H1 (cell line): ENCODE data around the gene RNF41. TPM values are rescaled to one million over a fixed set of nuclear protein-coding genes. Genes with fewer than 3 reads are reported as not detected.

Experiments used
- polyA plus RNA-seq, 7 experiments: library from polyadenylated mRNA; depleted of rRNA in 3 of 7; stranded (reverse) in 5 of 7; unstranded in 2 of 7; fragments of >200 nt in 5 of 7; fragments of 200-250 nt in 2 of 7; gene quantifications; 1 replicate in 5 of 7; 2 replicates in 1 of 7; 4 replicates in 1 of 7; pipeline versions ENCODE4 v1.2.1 to v1.2.3, GENCODE V29; 2011 to 2013; ENCODE audit warnings: missing spikeins in 2 of 7, mixed read lengths in 2 of 7
- total RNA-seq: library from RNA; stranded (reverse); fragmentation: NEBNext Ultra II Directional; extraction: Animal tissue kit (Norgen Biotek cat#: 25700); gene quantifications from 2 replicates; pipeline ENCODE4 v1.2.1, GENCODE V29; 2021
- TF ChIP-seq, protein P1 (sequence below): fragments of 300-600 bp; sonication (generic); IDR thresholded peaks from 2 replicates; pipeline ENCODE4 v1.7.1; 2012; ENCODE audit warnings: low read length, moderate library complexity, mild to moderate bottlenecking, inconsistent platforms; ENCODE audit not compliant: insufficient replicate concordance

The RNF41 gene
- total and polyA plus RNA-seq, 2 of the 8 experiments (the other 6 are each of a cell fraction or from before 2014, with no cell fraction given), result 55.5 to 98.6 TPM

DNA sequence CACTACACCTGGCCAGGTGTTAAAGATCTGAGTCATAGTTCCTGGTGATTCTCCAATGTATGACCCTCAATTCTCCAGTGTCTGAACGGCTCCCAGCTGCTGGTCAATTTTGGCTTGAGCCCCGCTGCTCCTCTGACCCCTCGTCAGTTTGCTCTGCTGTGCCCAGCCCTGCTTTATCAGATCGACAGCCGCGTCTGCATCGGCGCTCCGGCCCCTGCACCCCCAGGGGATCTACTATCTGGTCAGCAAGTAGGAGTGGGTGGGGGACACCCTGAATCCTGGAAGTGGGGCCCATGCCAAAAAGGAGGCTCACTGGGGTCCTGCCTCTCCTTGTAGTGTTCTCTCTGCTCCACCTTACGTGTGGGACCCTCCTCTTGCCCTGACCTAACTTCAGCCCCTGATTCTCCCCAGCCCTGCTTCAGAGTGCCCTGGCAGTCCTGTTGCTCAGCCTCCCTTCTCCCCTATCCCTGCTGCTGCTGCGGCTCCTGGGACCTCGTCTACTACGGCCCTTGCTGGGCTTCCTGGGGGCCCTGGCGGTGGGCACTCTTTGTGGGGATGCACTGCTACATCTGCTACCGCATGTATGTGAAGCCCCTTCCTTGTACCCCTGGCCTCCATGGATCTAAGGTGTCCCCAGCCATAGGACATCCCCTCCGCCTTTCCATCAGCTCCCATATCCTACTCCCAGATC is 13.2 kb upstream of the RNF41 start (continued):
- TF ChIP-seq, protein P1, sequence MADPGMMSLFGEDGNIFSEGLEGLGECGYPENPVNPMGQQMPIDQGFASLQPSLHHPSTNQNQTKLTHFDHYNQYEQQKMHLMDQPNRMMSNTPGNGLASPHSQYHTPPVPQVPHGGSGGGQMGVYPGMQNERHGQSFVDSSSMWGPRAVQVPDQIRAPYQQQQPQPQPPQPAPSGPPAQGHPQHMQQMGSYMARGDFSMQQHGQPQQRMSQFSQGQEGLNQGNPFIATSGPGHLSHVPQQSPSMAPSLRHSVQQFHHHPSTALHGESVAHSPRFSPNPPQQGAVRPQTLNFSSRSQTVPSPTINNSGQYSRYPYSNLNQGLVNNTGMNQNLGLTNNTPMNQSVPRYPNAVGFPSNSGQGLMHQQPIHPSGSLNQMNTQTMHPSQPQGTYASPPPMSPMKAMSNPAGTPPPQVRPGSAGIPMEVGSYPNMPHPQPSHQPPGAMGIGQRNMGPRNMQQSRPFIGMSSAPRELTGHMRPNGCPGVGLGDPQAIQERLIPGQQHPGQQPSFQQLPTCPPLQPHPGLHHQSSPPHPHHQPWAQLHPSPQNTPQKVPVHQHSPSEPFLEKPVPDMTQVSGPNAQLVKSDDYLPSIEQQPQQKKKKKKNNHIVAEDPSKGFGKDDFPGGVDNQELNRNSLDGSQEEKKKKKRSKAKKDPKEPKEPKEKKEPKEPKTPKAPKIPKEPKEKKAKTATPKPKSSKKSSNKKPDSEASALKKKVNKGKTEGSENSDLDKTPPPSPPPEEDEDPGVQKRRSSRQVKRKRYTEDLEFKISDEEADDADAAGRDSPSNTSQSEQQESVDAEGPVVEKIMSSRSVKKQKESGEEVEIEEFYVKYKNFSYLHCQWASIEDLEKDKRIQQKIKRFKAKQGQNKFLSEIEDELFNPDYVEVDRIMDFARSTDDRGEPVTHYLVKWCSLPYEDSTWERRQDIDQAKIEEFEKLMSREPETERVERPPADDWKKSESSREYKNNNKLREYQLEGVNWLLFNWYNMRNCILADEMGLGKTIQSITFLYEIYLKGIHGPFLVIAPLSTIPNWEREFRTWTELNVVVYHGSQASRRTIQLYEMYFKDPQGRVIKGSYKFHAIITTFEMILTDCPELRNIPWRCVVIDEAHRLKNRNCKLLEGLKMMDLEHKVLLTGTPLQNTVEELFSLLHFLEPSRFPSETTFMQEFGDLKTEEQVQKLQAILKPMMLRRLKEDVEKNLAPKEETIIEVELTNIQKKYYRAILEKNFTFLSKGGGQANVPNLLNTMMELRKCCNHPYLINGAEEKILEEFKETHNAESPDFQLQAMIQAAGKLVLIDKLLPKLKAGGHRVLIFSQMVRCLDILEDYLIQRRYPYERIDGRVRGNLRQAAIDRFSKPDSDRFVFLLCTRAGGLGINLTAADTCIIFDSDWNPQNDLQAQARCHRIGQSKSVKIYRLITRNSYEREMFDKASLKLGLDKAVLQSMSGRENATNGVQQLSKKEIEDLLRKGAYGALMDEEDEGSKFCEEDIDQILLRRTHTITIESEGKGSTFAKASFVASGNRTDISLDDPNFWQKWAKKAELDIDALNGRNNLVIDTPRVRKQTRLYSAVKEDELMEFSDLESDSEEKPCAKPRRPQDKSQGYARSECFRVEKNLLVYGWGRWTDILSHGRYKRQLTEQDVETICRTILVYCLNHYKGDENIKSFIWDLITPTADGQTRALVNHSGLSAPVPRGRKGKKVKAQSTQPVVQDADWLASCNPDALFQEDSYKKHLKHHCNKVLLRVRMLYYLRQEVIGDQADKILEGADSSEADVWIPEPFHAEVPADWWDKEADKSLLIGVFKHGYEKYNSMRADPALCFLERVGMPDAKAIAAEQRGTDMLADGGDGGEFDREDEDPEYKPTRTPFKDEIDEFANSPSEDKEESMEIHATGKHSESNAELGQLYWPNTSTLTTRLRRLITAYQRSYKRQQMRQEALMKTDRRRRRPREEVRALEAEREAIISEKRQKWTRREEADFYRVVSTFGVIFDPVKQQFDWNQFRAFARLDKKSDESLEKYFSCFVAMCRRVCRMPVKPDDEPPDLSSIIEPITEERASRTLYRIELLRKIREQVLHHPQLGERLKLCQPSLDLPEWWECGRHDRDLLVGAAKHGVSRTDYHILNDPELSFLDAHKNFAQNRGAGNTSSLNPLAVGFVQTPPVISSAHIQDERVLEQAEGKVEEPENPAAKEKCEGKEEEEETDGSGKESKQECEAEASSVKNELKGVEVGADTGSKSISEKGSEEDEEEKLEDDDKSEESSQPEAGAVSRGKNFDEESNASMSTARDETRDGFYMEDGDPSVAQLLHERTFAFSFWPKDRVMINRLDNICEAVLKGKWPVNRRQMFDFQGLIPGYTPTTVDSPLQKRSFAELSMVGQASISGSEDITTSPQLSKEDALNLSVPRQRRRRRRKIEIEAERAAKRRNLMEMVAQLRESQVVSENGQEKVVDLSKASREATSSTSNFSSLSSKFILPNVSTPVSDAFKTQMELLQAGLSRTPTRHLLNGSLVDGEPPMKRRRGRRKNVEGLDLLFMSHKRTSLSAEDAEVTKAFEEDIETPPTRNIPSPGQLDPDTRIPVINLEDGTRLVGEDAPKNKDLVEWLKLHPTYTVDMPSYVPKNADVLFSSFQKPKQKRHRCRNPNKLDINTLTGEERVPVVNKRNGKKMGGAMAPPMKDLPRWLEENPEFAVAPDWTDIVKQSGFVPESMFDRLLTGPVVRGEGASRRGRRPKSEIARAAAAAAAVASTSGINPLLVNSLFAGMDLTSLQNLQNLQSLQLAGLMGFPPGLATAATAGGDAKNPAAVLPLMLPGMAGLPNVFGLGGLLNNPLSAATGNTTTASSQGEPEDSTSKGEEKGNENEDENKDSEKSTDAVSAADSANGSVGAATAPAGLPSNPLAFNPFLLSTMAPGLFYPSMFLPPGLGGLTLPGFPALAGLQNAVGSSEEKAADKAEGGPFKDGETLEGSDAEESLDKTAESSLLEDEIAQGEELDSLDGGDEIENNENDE, result no peak
